ENCODE results near the gene LYSMD4.
A peak's percentile ranks its signal among the peaks of the same experiment; 100 is the strongest.

Gene LYSMD4

DNA sequence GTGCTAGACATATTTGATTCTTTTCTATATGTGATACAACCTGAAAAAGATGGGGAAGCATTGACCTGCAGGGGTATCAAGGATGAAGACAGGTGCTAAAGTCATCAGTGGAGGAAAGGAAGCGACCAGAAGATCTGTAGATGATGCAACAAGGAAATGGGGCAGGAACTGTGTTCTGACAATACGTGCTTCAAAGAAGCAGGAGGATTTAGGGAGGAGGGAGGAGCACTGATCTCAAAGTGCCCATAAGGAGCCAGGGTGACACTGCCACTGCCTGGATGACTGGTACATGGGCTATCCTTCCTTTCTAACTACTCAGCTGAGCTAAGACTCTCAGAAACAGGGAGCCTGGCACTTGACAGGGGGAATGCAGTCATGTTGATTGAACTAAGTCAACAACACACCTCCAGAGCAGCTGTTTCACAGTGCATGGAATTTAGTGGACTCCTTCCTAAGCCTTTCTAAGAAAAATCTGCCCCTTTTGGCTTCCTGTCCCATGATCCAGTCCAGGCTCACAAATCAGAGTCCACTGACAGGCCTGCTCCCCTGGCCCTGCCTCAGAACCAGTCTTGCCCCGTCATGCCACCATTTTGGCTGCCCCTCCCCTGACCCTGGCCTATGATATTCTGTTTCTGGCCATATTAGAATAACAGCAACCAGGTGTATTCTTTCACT is 12.0 kb downstream of the LYSMD4 start:
- TF ChIP-seq MAX (IDR thresholded peaks at IDR 0.05; ENCODE audit: low read depth, low read length) (no peak), POLR2A (IDR thresholded peaks at IDR 0.05; ENCODE audit: extremely low read depth, insufficient read length) (no peak), MYC (IDR thresholded peaks at IDR 0.05; ENCODE audit: low read depth, low read length) (no peak)
- TF ChIP-seq, protein P1, sequence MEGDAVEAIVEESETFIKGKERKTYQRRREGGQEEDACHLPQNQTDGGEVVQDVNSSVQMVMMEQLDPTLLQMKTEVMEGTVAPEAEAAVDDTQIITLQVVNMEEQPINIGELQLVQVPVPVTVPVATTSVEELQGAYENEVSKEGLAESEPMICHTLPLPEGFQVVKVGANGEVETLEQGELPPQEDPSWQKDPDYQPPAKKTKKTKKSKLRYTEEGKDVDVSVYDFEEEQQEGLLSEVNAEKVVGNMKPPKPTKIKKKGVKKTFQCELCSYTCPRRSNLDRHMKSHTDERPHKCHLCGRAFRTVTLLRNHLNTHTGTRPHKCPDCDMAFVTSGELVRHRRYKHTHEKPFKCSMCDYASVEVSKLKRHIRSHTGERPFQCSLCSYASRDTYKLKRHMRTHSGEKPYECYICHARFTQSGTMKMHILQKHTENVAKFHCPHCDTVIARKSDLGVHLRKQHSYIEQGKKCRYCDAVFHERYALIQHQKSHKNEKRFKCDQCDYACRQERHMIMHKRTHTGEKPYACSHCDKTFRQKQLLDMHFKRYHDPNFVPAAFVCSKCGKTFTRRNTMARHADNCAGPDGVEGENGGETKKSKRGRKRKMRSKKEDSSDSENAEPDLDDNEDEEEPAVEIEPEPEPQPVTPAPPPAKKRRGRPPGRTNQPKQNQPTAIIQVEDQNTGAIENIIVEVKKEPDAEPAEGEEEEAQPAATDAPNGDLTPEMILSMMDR (IDR thresholded peaks at IDR 0.05; ENCODE audit: low read depth, low read length): no peak
- no peak overlapping the region for H3K4me3 ChIP-seq (ENCODE audit: low read depth, low read length)
- no peak for DNase-seq (ENCODE audit: low read depth)

DNA sequence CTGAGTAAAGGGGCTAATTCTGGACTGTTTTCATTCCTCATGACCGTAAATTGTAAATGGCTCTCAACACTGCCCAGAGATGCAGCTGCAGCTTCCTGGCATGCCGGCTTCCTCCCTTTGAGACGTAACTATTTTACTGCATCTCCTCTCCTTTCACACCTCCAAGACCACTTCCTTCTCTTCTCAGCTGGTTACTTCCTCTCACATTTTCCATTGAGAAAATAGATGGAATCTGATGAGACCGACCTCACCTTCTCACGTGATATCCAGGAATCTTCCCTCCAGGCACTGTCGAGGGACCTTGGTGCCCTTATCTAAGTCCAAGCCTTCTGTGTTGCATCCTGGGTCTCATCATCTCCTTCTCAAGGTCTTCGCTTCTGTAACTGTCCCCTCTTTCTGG is 12.7 kb downstream of the LYSMD4 start:
- no peak for DNase-seq (ENCODE audit: low read depth)
- H3K4me3 ChIP-seq (ENCODE audit: low read depth, low read length): no peak overlapping the region
- no peak for TF ChIP-seq MAX (IDR thresholded peaks at IDR 0.05; ENCODE audit: low read depth, low read length)
- no peak for TF ChIP-seq POLR2A (IDR thresholded peaks at IDR 0.05; ENCODE audit: extremely low read depth, insufficient read length)
- TF ChIP-seq MYC (IDR thresholded peaks at IDR 0.05; ENCODE audit: low read depth, low read length): no peak
- TF ChIP-seq, protein P1 (IDR thresholded peaks at IDR 0.05; ENCODE audit: low read depth, low read length): no peak

DNA sequence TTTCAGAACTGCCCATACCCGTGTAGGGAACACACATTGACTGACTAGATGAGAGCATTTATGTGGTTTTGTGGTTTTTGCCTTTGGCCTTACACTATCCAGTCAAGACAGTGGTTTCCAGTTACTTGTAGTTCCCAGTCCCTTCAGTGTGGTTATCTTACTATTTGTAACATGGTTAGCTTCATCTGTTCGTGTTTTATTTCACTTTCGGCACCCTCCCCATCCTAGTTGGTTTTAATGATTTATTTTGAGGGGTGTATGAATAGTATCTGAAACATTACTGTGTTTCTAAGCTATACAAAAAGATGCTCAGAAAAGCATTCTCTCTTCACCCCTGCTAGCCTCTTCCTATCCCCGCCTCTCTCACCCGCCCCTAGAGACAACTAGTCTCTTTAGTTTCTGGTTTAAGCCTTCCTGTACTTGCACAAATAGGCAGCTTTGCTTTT is 14.1 kb downstream of the LYSMD4 start:
- H3K4me3 ChIP-seq (ENCODE audit: low read depth, low read length): no peak overlapping the region
- no peak for TF ChIP-seq MAX (IDR thresholded peaks at IDR 0.05; ENCODE audit: low read depth, low read length)
- TF ChIP-seq POLR2A (IDR thresholded peaks at IDR 0.05; ENCODE audit: extremely low read depth, insufficient read length): no peak
- no peak for TF ChIP-seq MYC (IDR thresholded peaks at IDR 0.05; ENCODE audit: low read depth, low read length)
- TF ChIP-seq, protein P1 (IDR thresholded peaks at IDR 0.05; ENCODE audit: low read depth, low read length): no peak
- DNase-seq (ENCODE audit: low read depth): peak; percentile 76

DNA sequence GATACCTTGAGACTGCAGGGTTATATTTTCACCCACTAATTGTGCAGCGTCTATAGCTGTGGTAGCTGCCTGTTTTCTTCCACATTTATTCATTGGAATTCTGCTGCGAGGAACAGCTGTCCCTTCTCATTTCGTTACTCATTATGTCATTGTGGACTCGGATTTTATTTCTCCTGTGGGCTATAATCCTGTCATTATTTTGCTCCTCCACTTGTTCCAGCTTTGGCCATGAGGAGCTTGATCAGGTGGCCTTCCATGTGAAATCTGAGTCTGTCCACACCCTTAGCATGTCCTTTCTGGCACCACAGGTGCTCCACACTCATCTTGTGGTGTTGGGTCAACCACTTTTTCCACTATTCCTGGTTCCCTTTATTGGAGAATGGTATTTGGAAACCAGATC is 14.8 kb downstream of the LYSMD4 start:
- no peak overlapping the region for H3K4me3 ChIP-seq (ENCODE audit: low read depth, low read length)
- no peak for DNase-seq (ENCODE audit: low read depth)
- TF ChIP-seq POLR2A (IDR thresholded peaks at IDR 0.05; ENCODE audit: extremely low read depth, insufficient read length) (no peak), MAX (IDR thresholded peaks at IDR 0.05; ENCODE audit: low read depth, low read length) (no peak), MYC (IDR thresholded peaks at IDR 0.05; ENCODE audit: low read depth, low read length) (no peak)

- no peak for DNase-seq (ENCODE audit: low read depth)
- no peak for TF ChIP-seq MYC (IDR thresholded peaks at IDR 0.05; ENCODE audit: low read depth, low read length)
- no peak overlapping the region for H3K4me3 ChIP-seq (ENCODE audit: low read depth, low read length)
Measured at GRCh38 chr15:99717161-99718009, 15.9 kb downstream of the LYSMD4 start.

DNA sequence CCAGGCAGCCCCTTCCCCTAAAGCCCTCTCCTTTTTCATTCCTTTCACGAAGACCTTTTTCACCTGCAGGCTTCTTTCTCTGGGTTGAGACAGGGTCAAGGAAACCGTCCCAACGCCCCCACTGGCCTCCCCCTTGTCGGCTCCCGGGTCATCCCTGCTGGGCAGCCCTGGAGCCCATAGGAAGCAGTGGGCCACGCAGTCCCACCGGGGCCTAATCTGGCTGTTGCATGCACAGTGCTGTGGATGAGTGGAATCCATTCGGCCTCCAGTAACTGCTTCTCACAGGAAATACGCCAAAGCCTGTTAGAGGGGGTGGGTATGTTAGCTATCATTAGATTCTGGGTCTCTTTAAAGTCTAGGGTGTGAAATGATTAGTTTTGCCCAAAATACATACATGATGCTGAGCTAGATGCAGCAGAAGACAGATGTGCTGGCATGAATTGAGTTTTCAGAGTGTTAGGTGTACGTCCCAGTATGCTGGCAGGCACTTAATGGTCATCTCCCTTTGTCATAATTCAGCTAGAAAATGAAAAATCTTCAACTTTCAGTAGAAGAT is 16.6 kb downstream of the LYSMD4 start:
- TF ChIP-seq MYC (IDR thresholded peaks at IDR 0.05; ENCODE audit: low read depth, low read length) (no peak), POLR2A (IDR thresholded peaks at IDR 0.05; ENCODE audit: extremely low read depth, insufficient read length) (no peak), MAX (IDR thresholded peaks at IDR 0.05; ENCODE audit: low read depth, low read length) (no peak)
- TF ChIP-seq, protein P1 (IDR thresholded peaks at IDR 0.05; ENCODE audit: low read depth, low read length): no peak
- no peak for DNase-seq (ENCODE audit: low read depth)
- no peak overlapping the region for H3K4me3 ChIP-seq (ENCODE audit: low read depth, low read length)
